ENCODE data around the gene DPYSL5. TPM values are rescaled to one million over a fixed set of nuclear protein-coding genes. Genes with fewer than 3 reads are reported as not detected.

Gene DPYSL5
- total RNA-seq, 1 donor from 2014 or later, result not detected

GRCh38 chr2:26915316-26915715, 67.4 kb downstream of the DPYSL5 start:
- no peak overlapping the region for H3K4me3 Mint-ChIP-seq
- POLR2A ChIA-PET, result no interaction called here
- CTCF ChIA-PET, result no interaction called here

DNA sequence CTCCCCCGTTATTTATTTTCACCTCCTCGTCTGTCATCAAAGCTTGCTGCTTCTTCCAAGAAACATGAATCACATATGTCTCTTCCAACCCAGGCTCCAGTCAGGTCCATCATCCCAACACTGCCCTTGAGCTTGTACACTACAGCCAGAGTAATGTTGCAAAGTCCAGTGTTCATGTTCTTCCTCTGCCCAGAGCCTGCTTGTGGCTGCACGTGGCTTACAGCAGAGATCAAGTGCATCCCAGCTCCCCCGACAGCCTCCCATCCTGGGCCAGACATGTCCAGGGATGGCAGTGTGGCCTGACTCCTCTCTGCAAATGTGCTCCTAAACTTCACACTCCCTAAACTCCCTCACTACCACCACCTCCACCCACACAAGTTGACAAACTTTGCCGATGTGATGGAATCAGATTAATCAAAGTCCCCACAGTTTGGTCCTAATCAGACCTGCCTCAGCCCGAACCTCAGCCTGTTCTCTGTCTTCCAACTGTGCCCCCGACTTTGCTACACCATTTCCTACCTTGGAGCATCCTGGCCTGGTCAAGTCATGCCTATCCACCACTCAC, 68.3 kb downstream of the DPYSL5 start:
- ATAC-seq (ENCODE audit: low read depth) (no peak), DNase-seq (no peak)
- Mint-ChIP-seq H3K4me1 (no peaks in the 10 kb centered on the region), H3K27me3 (peaks cover 13% of the 10 kb centered on the region), H3K4me3 (no peak overlapping the region), H3K9me3 (no peaks in the 10 kb centered on the region), H3K36me3 (ENCODE audit: low read depth) (no peaks in the 10 kb centered on the region), H3K27ac (no peak overlapping the region)
- no peak for TF ChIP-seq CTCF (IDR thresholded peaks at IDR 0.05)
- POLR2A ChIA-PET, result no interaction called here
- CTCF ChIA-PET, result no interaction called here
- intact Hi-C loops (cut with micrococcal nuclease), result no loop called here

More at GRCh38 chr2:26915316-26915715, 67.4 kb downstream of the DPYSL5 start:
- DNase-seq, result no peak
- H3K27me3 Mint-ChIP-seq, result peaks cover 13% of the 10 kb centered on the region
- no peak for ATAC-seq (ENCODE audit: low read depth)
- H3K4me1 Mint-ChIP-seq, result no peaks in the 10 kb centered on the region
- H3K27ac Mint-ChIP-seq, result no peak overlapping the region
- no peaks in the 10 kb centered on the region for H3K36me3 Mint-ChIP-seq (ENCODE audit: low read depth)
- intact Hi-C loops (cut with micrococcal nuclease), result no loop called here
- peaks cover 1% of the 10 kb centered on the region for H3K9me3 Mint-ChIP-seq
- TF ChIP-seq CTCF (IDR thresholded peaks at IDR 0.05), result no peak

- no peaks in the 10 kb centered on the region for H3K36me3 Mint-ChIP-seq (ENCODE audit: low read depth)
- ChIA-PET POLR2A (no interaction called here), CTCF (no interaction called here)
- intact Hi-C loops (cut with micrococcal nuclease), result no loop called here
- no peak for ATAC-seq (ENCODE audit: low read depth)
- H3K4me3 Mint-ChIP-seq, result no peak overlapping the region
- H3K4me1 Mint-ChIP-seq, result no peaks in the 10 kb centered on the region
- peaks cover 20% of the 10 kb centered on the region for H3K27me3 Mint-ChIP-seq
- no peak for DNase-seq
- H3K27ac Mint-ChIP-seq, result no peak overlapping the region
- H3K9me3 Mint-ChIP-seq, result no peaks in the 10 kb centered on the region
- TF ChIP-seq CTCF (IDR thresholded peaks at IDR 0.05), result no peak
These were observed 69.4 kb downstream of the DPYSL5 start for GRCh38 chr2:26917135-26917836.

- intact Hi-C loops (cut with micrococcal nuclease), result no loop called here
- POLR2A ChIA-PET, result interaction anchor here (0.6 kb wide), 1 partner anchor 615 kb away, joined by 4 read pairs; no protein-coding TSS in a partner anchor
These were observed 73.4 kb downstream of the DPYSL5 start for GRCh38 chr2:26921323-26921722.

More at GRCh38 chr2:26921323-26921722, 73.4 kb downstream of the DPYSL5 start:
- peaks cover 6% of the 10 kb centered on the region for H3K4me1 Mint-ChIP-seq
- no peaks in the 10 kb centered on the region for H3K36me3 Mint-ChIP-seq (ENCODE audit: low read depth)
- CTCF ChIA-PET, result interaction anchor here (2.0 kb wide), 1 partner anchor 75 kb away, joined by 50 read pairs; the partner anchor contains the start of gene DPYSL5
- peaks cover 23% of the 10 kb centered on the region for H3K27me3 Mint-ChIP-seq
- H3K4me3 Mint-ChIP-seq, result no peak overlapping the region
- no peaks in the 10 kb centered on the region for H3K9me3 Mint-ChIP-seq
- H3K27ac Mint-ChIP-seq, result no peak overlapping the region
- DNase-seq (no peak), ATAC-seq (ENCODE audit: low read depth) (no peak)
- TF ChIP-seq CTCF (IDR thresholded peaks at IDR 0.05), result no peak
